HepG2 (cell line): Measurements from ENCODE around the gene ETFDH. TPM values are rescaled to one million over a fixed set of nuclear protein-coding genes. Genes with fewer than 3 reads are reported as not detected.

Experiments
- ATF7-NPFF ChIP-seq: sonication (generic); formaldehyde crosslinking; IDR thresholded peaks from 2 replicates; pipeline ENCODE4 v1.8.1; 2023; ENCODE audit warnings: mild to moderate bottlenecking, low read depth, missing genetic modification reagents, moderate library complexity
- FOSL2 ChIP-seq: sonication (generic); formaldehyde crosslinking; IDR thresholded peaks from 2 replicates; pipeline ENCODE4 v1.4.0; 2020; ENCODE audit warnings: missing genetic modification reagents
- FOXA1 ChIP-seq, 2 experiments: fragments of 450-650 bp in 1 of 2; sonication (generic) in 1 of 2; formaldehyde crosslinking in 1 of 2; IDR thresholded peaks; 2 replicates each; pipeline versions ENCODE4 v1.4.0 to v1.6.1; 2016 to 2020; ENCODE audit warnings: missing genetic modification reagents in 1 of 2
- FOXO4 ChIP-seq: sonication (generic); formaldehyde crosslinking; conservative IDR thresholded peaks from 2 replicates; pipeline ENCODE4 v1.8.1; 2023; ENCODE audit warnings: missing genetic modification reagents
- HOXD1 ChIP-seq: sonication (generic); formaldehyde crosslinking; IDR thresholded peaks from 2 replicates; pipeline ENCODE4 v1.5.0; 2020; ENCODE audit warnings: missing genetic modification reagents
- IKZF5 ChIP-seq: IDR thresholded peaks from 2 replicates; pipeline ENCODE4 v1.6.1; 2018; ENCODE audit warnings: missing genetic modification reagents, mild to moderate bottlenecking, missing compliant biosample characterization
- KAT8 ChIP-seq: IDR thresholded peaks from 2 replicates; pipeline ENCODE4 v1.6.1; 2016; ENCODE audit warnings: missing genetic modification reagents, missing compliant biosample characterization
- PAX8 ChIP-seq: sonication (generic); formaldehyde crosslinking; IDR thresholded peaks from 2 replicates; pipeline ENCODE4 v1.8.0; 2022; ENCODE audit warnings: mild to moderate bottlenecking, missing genetic modification reagents, borderline replicate concordance
- SMAD3 ChIP-seq: sonication (generic); formaldehyde crosslinking; IDR thresholded peaks from 2 replicates; pipeline ENCODE4 v1.4.0; 2020; ENCODE audit warnings: missing genetic modification reagents
- TARDBP ChIP-seq: sonication (generic); formaldehyde crosslinking; IDR thresholded peaks from 2 replicates; pipeline ENCODE4 v1.8.0; 2022; ENCODE audit warnings: mild to moderate bottlenecking, missing genetic modification reagents
- ZFP1 ChIP-seq: IDR thresholded peaks from 2 replicates; pipeline ENCODE4 v1.6.1; 2016
- ZMYM3 ChIP-seq: sonication (generic); formaldehyde crosslinking; IDR thresholded peaks from 2 replicates; pipeline ENCODE4 v1.5.1; 2020; ENCODE audit warnings: mild to moderate bottlenecking, missing genetic modification reagents
- ZNF280B ChIP-seq: sonication (generic); formaldehyde crosslinking; IDR thresholded peaks from 2 replicates; pipeline ENCODE4 v1.5.0; 2020; ENCODE audit warnings: missing genetic modification reagents, mild to moderate bottlenecking, borderline replicate concordance
- ZNF33A ChIP-seq: sonication (generic); formaldehyde crosslinking; IDR thresholded peaks from 2 replicates; pipeline ENCODE4 v1.5.1; 2020; ENCODE audit warnings: missing genetic modification reagents, mild to moderate bottlenecking, moderate library complexity, borderline replicate concordance
- ZNF614 ChIP-seq: IDR thresholded peaks from 2 replicates; pipeline ENCODE4 v1.6.1; 2018; ENCODE audit warnings: missing biosample characterization, missing genetic modification reagents, inconsistent platforms, borderline replicate concordance
- ZSCAN29 ChIP-seq: sonication (generic); formaldehyde crosslinking; conservative IDR thresholded peaks from 2 replicates; pipeline ENCODE4 v1.4.0; 2020; ENCODE audit warnings: mild to moderate bottlenecking, missing genetic modification reagents
- polyA plus RNA-seq, 8 experiments: library from polyadenylated mRNA; depleted of rRNA in 3 of 8; stranded (reverse) in 7 of 8; unstranded in 1 of 8; fragments of >200 nt; fragmentation: Illumina TruSeq in 4 of 8; extraction: Trizol in 4 of 8; gene quantifications; 2 replicates each; pipeline versions ENCODE4 v1.2.1 to v1.2.3, GENCODE V29; 2011 to 2016; ENCODE audit warnings: low read depth in 4 of 8, missing spikeins in 1 of 8, mixed read lengths in 1 of 8; ENCODE audit not compliant: insufficient read depth in 1 of 8
- total RNA-seq, 5 experiments: library from RNA; depleted of rRNA; stranded (reverse); fragments of >200 nt; fragmentation: Illumina TruSeq; extraction: Trizol; gene quantifications; 2 replicates each; pipeline ENCODE4 v1.2.3, GENCODE V29; 2016; ENCODE audit warnings: low read depth in 1 of 5

ETFDH gene
- total and polyA plus RNA-seq, 2 of the 13 experiments (the other 11 are each of a cell fraction or from before 2014, with no cell fraction given): 14.7 to 17.8 TPM

GRCh38 chr4:158722917-158723793 is 51.1 kb downstream of the ETFDH start, which contains the start of gene PPID (continued):
- peak; percentile 35; the same call in 1 of the 2 replicates for TF ChIP-seq ATF7-NPFF (CRISPR knock-in tag)
- no peak; the same call in 1 of the 2 replicates for TF ChIP-seq FOSL2 (CRISPR knock-in tag)
- TF ChIP-seq TARDBP: peak; percentile 72; the same call in 1 of the 2 replicates
- no peak for TF ChIP-seq FOXA1 (IDR thresholded peaks at IDR 0.05)
- TF ChIP-seq FOXA1 (CRISPR knock-in tag; IDR thresholded peaks at IDR 0.05): peak; percentile 36; the same call in 1 of the 2 replicates
- peak; percentile 51; the same call in 1 of the 2 replicates for TF ChIP-seq ZFP1 (CRISPR knock-in tag)
- no peak for TF ChIP-seq HOXD1 (CRISPR knock-in tag)
- TF ChIP-seq SMAD3 (CRISPR knock-in tag): peak; percentile 77
- TF ChIP-seq FOXO4 (CRISPR knock-in tag): no peak
- peak; percentile 96 for TF ChIP-seq KAT8 (CRISPR knock-in tag)
- no peak for TF ChIP-seq ZMYM3 (CRISPR knock-in tag)
- TF ChIP-seq ZNF33A (CRISPR knock-in tag): peak; percentile 82; the same call in 1 of the 2 replicates
- no peak for TF ChIP-seq ZNF280B (CRISPR knock-in tag)
- 0 out of 2 replicates have a peak, but pooled peaks have one; percentile 16 for TF ChIP-seq ZSCAN29 (CRISPR knock-in tag)
- no peak for TF ChIP-seq PAX8 (CRISPR knock-in tag)
- TF ChIP-seq ZNF614 (CRISPR knock-in tag): peak; percentile 80; the same call in 1 of the 2 replicates
- peak; percentile 95 for TF ChIP-seq IKZF5
